ENCODE measurements around the gene VCPKMT. TPM values are rescaled to one million over a fixed set of nuclear protein-coding genes. Genes with fewer than 3 reads are reported as not detected.

VCPKMT gene
- total RNA-seq, 2 experiments from 2014 or later, result 6.6 to 10.4 TPM

- Mint-ChIP-seq H3K27ac (peak overlapping the region; percentile 67), H3K4me1 (peaks cover 41% of the 10 kb centered on the region), H3K36me3 (ENCODE audit: low read depth) (peaks cover 59% of the 10 kb centered on the region), H3K4me3 (no peak overlapping the region), H3K27me3 (no peaks in the 10 kb centered on the region), H3K9me3 (ENCODE audit: low read depth) (no peaks in the 10 kb centered on the region)
- DNase-seq (no peak), ATAC-seq (no peak)
- intact Hi-C loops (cut with DNase I, micrococcal nuclease), result loop anchor here in 1 of 2 experiments (10.0 kb wide), 1 partner anchor 349 kb away; the partner anchor contains the start of gene KLHDC2
- ChIA-PET CTCF (interaction anchor here (1.0 to 8.7 kb wide), 5 partner anchors 114 to 261 kb away, joined by 3 to 111 read pairs (median 11); partner anchors contain the start of gene NEMF), POLR2A (no interaction called here)
Measured at GRCh38 chr14:50113381-50114035, 2.9 kb downstream of the VCPKMT start.

GRCh38 chr14:50110323-50111037, 5.9 kb downstream of the VCPKMT start:
- Mint-ChIP-seq H3K9me3 (ENCODE audit: low read depth) (no peaks in the 10 kb centered on the region), H3K27ac (peak overlapping the region; percentile 63), H3K36me3 (ENCODE audit: low read depth) (peaks cover 54% of the 10 kb centered on the region), H3K4me3 (no peak overlapping the region), H3K27me3 (no peaks in the 10 kb centered on the region), H3K4me1 (peaks cover 37% of the 10 kb centered on the region)
- ATAC-seq (peak; percentile 68), DNase-seq (no peak)
- intact Hi-C loops (cut with DNase I, micrococcal nuclease), result loop anchor here in 1 of 2 experiments (10.0 kb wide), 1 partner anchor 346 kb away; the partner anchor contains the start of gene KLHDC2
- ChIA-PET CTCF (interaction anchor here (0.6 to 8.7 kb wide), 2 partner anchors 246 to 652 kb away, joined by 3 to 111 read pairs; no protein-coding TSS in a partner anchor), POLR2A (no interaction called here)

GRCh38 chr14:50109342-50109741, 7.0 kb downstream of the VCPKMT start:
- Mint-ChIP-seq H3K9me3 (ENCODE audit: low read depth) (no peaks in the 10 kb centered on the region), H3K27me3 (no peaks in the 10 kb centered on the region), H3K36me3 (ENCODE audit: low read depth) (peaks cover 49% of the 10 kb centered on the region), H3K27ac (no peak overlapping the region), H3K4me1 (peaks cover 32% of the 10 kb centered on the region), H3K4me3 (no peak overlapping the region)
- DNase-seq (no peak), ATAC-seq (no peak)
- ChIA-PET POLR2A (no interaction called here), CTCF (no interaction called here)
- intact Hi-C loops (cut with DNase I, micrococcal nuclease), result loop anchor here in 1 of 2 experiments (2.0 kb wide), 1 partner anchor 15 kb away; no protein-coding TSS in a partner anchor

DNA sequence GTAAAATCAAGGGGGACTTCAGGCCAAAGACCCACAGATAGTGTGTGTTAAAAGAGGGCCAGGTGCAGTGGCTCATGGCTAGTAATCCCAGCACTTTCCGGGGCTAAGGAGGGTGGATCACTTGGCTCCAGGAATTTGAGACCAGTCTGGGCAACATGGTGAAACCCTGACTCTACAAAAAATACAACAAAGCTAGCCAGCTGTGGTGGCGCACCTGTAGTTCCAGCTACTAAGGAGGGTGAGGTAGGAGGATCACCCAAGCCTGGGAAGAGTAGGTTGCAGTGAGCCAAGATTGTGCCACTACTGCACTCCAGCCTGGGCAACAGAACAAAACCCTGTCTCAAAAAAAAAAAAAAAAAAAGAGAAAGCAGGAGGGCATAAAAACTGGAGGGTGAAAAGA, 8.5 kb downstream of the VCPKMT start:
- intact Hi-C loops (cut with DNase I, micrococcal nuclease), result loop anchor here in 1 of 2 experiments (2.0 kb wide), 1 partner anchor 13 kb away; no protein-coding TSS in a partner anchor
- Mint-ChIP-seq H3K4me1 (peaks cover 37% of the 10 kb centered on the region), H3K27me3 (no peaks in the 10 kb centered on the region), H3K4me3 (no peak overlapping the region), H3K27ac (no peak overlapping the region), H3K9me3 (ENCODE audit: low read depth) (no peaks in the 10 kb centered on the region), H3K36me3 (ENCODE audit: low read depth) (peaks cover 45% of the 10 kb centered on the region)
- ChIA-PET CTCF (interaction anchor here (0.6 to 5.8 kb wide), 7 partner anchors 10 to 334 kb away, joined by 3 to 80 read pairs (median 3); partner anchors contain the start of gene NEMF), POLR2A (interaction anchor here (0.7 kb wide), 1 partner anchor 20 kb away, joined by 6 read pairs; no protein-coding TSS in a partner anchor)
- ATAC-seq (no peak), DNase-seq (no peak)

- intact Hi-C loops (cut with DNase I, micrococcal nuclease), result no loop called here
Measured at GRCh38 chr14:50106178-50106577, 10.2 kb downstream of the VCPKMT start.

GRCh38 chr14:50103558-50103957, 12.8 kb downstream of the VCPKMT start:
- Mint-ChIP-seq H3K36me3 (ENCODE audit: low read depth) (peaks cover 14% of the 10 kb centered on the region), H3K4me3 (peak overlapping the region; percentile 64), H3K9me3 (ENCODE audit: low read depth) (no peaks in the 10 kb centered on the region), H3K27ac (peak overlapping the region; percentile 83), H3K27me3 (no peaks in the 10 kb centered on the region), H3K4me1 (peaks cover 48% of the 10 kb centered on the region)
- ChIA-PET POLR2A (interaction anchor here (0.6 to 0.7 kb wide), 2 partner anchors 9 to 22 kb away, joined by 3 to 7 read pairs; no protein-coding TSS in a partner anchor), CTCF (interaction anchor here (0.9 to 5.8 kb wide), 17 partner anchors 7 to 428 kb away, joined by 3 to 80 read pairs (median 9); partner anchors contain the start of gene NEMF)
- no peak for DNase-seq
- intact Hi-C loops (cut with DNase I, micrococcal nuclease), result no loop called here
- ATAC-seq, result no peak

More at GRCh38 chr14:50106178-50106577, 10.2 kb downstream of the VCPKMT start:
- no peaks in the 10 kb centered on the region for H3K27me3 Mint-ChIP-seq
- peaks cover 34% of the 10 kb centered on the region for H3K36me3 Mint-ChIP-seq (ENCODE audit: low read depth)
- ChIA-PET POLR2A (no interaction called here), CTCF (interaction anchor here (1.1 to 5.8 kb wide), 5 partner anchors 12 to 254 kb away, joined by 3 to 80 read pairs (median 13); partner anchors contain the start of gene NEMF)
- no peaks in the 10 kb centered on the region for H3K9me3 Mint-ChIP-seq (ENCODE audit: low read depth)
- no peak overlapping the region for H3K4me3 Mint-ChIP-seq
- ATAC-seq, result no peak
- H3K4me1 Mint-ChIP-seq, result peaks cover 40% of the 10 kb centered on the region
- no peak for DNase-seq
- no peak overlapping the region for H3K27ac Mint-ChIP-seq

GRCh38 chr14:50101417-50101816, 15.0 kb downstream of the VCPKMT start:
- Mint-ChIP-seq H3K36me3 (ENCODE audit: low read depth) (peaks cover 14% of the 10 kb centered on the region), H3K9me3 (ENCODE audit: low read depth) (no peaks in the 10 kb centered on the region), H3K27ac (no peak overlapping the region), H3K4me3 (no peak overlapping the region), H3K4me1 (peaks cover 62% of the 10 kb centered on the region), H3K27me3 (no peaks in the 10 kb centered on the region)
- POLR2A ChIA-PET, result no interaction called here
- intact Hi-C loops (cut with DNase I, micrococcal nuclease), result no loop called here
- ATAC-seq (no peak), DNase-seq (no peak)
- CTCF ChIA-PET, result interaction anchor here (0.6 to 1.7 kb wide), 12 partner anchors 10 to 248 kb away, joined by 3 to 5 read pairs (median 4); no protein-coding TSS in a partner anchor

DNA sequence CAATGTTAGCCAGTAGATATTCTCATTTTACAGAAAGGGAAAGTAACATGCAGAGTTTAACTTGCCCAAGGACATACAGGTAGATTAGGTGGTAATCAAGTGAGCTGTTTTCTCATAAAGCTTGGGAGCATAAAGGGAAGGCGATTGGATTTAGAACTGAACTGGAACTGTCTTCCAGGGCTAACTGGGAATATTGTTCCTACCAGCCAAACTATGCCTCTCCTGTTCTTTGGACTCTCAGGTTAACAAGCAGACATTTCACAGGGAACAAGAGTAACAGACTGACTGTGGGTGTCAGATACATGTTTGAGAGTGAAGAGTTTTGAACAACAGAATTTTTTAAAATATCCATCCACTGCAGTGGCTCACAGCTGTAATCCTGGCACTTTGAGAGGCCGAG, 15.6 kb downstream of the VCPKMT start:
- Mint-ChIP-seq H3K4me1 (peaks cover 68% of the 10 kb centered on the region), H3K36me3 (ENCODE audit: low read depth) (peaks cover 16% of the 10 kb centered on the region), H3K9me3 (ENCODE audit: low read depth) (no peaks in the 10 kb centered on the region), H3K4me3 (no peak overlapping the region), H3K27me3 (no peaks in the 10 kb centered on the region), H3K27ac (no peak overlapping the region)
- intact Hi-C loops (cut with DNase I, micrococcal nuclease), result no loop called here
- DNase-seq, result no peak
- ATAC-seq, result no peak
- POLR2A ChIA-PET, result no interaction called here
- CTCF ChIA-PET, result interaction anchor here (0.6 to 1.7 kb wide), 10 partner anchors 10 to 243 kb away, joined by 3 to 5 read pairs (median 4); no protein-coding TSS in a partner anchor

DNA sequence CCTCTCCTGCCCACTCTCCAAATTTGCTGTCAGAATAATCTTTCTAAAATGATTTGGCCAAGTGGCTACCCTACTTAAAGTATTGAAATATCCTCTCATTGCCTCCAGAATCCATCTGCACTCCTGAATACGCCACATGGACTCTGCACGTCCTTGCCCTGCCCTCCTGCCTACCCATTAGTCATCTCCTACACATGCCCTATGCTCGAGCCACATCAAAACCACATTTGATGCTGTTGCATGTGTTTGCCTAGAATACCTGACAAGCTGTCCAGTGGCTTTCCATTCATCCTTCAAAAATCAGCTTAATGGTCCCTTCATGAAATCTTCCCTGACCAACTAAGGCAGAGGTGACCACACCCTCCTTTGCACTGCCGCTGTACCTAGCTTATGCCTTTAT, 17.0 kb downstream of the VCPKMT start:
- ChIA-PET CTCF (interaction anchor here (0.7 to 1.4 kb wide), 4 partner anchors 55 to 247 kb away, joined by 3 to 4 read pairs (median 3); partner anchors contain the start of gene NEMF), POLR2A (interaction anchor here (1.1 kb wide), 1 partner anchor 60 kb away, joined by 3 read pairs; no protein-coding TSS in a partner anchor)
- Mint-ChIP-seq H3K4me3 (peak overlapping the region; percentile 34), H3K9me3 (ENCODE audit: low read depth) (no peaks in the 10 kb centered on the region), H3K27ac (peak overlapping the region; percentile 55), H3K4me1 (peaks cover 73% of the 10 kb centered on the region), H3K27me3 (no peaks in the 10 kb centered on the region), H3K36me3 (ENCODE audit: low read depth) (peaks cover 18% of the 10 kb centered on the region)
- DNase-seq, result peak; percentile 37
- intact Hi-C loops (cut with DNase I, micrococcal nuclease), result no loop called here
- peak; percentile 61 for ATAC-seq

DNA sequence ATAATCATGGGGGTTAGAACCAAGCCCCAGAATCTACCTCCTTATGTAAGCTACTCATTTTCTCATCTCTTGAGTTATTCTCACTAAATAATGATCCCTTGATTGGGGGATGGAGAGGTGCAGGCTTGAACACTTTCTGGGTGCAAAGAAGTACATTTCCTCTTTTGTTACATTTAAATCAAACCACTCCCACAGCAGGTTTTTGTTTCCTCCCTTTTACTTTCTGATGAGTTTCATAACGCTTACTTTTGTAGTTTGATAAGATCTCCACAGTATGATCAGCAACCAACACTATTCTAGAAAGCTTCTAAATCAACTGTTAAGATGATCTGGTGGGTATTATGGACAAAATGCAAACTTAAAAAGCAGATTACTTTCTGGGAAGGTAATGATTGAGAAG, 20.5 kb downstream of the VCPKMT start:
- no peak for DNase-seq
- Mint-ChIP-seq H3K27ac (peak overlapping the region; percentile 80), H3K9me3 (ENCODE audit: low read depth) (no peaks in the 10 kb centered on the region), H3K4me3 (peak overlapping the region; percentile 45), H3K36me3 (ENCODE audit: low read depth) (peaks cover 15% of the 10 kb centered on the region), H3K27me3 (no peaks in the 10 kb centered on the region), H3K4me1 (peaks cover 73% of the 10 kb centered on the region)
- ATAC-seq, result peak; percentile 66
- intact Hi-C loops (cut with DNase I, micrococcal nuclease), result loop anchor here (1.0 to 2.0 kb wide), 4 partner anchors 9 to 57 kb away; no protein-coding TSS in a partner anchor
- ChIA-PET CTCF (interaction anchor here (0.7 to 2.4 kb wide), 14 partner anchors 8 to 244 kb away, joined by 3 to 13 read pairs (median 5); partner anchors contain the start of gene NEMF), POLR2A (interaction anchor here (1.0 to 1.8 kb wide), 2 partner anchors 57 to 228 kb away, joined by 3 to 9 read pairs; no protein-coding TSS in a partner anchor)
